HEK293T (cell line): ENCODE measurements around the gene ADGRA3.

Experiments
- FOXA1 ChIP-seq: fragments of 450-650 bp; IDR thresholded peaks from 2 replicates; pipeline ENCODE4 v1.6.1; 2016; ENCODE audit warnings: mild to moderate bottlenecking
- FOXK2 ChIP-seq: fragments of 450-650 bp; IDR thresholded peaks from 2 replicates; pipeline ENCODE4 v1.6.1; 2016; ENCODE audit warnings: mild to moderate bottlenecking
- L3MBTL2 ChIP-seq: fragments of 450-650 bp; conservative IDR thresholded peaks from 2 replicates; pipeline ENCODE4 v1.6.1; 2016; ENCODE audit warnings: mild to moderate bottlenecking
- SP1 ChIP-seq: fragments of 450-650 bp; IDR thresholded peaks from 2 replicates; pipeline ENCODE4 v1.6.1; 2017

DNA sequence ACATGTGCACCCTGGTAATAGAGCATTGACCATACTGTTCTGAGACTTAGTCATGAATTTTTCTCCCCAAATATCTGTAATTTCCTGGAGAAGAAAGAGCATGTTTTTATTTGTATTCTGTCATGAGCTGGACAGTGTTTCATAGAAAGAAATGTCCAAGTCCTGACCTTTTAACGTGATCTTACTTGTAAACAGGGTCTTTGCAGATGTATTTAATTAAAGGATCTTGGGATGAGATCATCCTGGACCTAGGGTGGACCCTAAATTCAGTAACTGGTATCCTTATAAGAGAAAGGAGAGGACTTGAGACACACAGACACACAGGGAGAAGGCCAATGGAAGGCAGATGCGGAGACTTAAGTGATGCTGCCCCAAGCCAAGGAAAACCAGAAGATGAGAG is 3.6 kb downstream of the ADGRA3 start:
- no peak for TF ChIP-seq SP1
- TF ChIP-seq FOXK2, result no peak
- TF ChIP-seq L3MBTL2, result no peak
- TF ChIP-seq FOXA1, result no peak
